ENCODE measurements around the gene CACNA1C. TPM values are rescaled to one million over a fixed set of nuclear protein-coding genes. Genes with fewer than 3 reads are reported as not detected.

Gene CACNA1C
- polyA plus RNA-seq, 1 of the 3 experiments (the other 2 are of a cell fraction) = 1.5 TPM

DNA sequence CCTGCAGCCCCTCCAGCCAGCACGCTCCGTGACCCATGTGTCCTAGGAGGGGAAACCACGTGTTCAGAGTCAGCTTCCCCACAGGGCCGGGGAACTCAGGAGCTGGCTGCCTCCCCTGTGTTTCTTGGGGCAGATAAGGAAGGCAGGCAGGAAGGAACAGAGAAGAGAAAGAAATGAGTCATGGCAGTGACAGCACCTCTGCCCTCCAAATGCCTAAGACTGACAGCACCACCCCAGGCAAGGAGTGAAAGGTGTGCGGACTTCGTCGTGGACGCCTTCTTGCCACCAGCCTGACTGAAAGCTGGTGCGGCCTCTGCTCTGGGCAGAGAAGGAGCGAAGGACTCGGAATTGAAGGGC, 575.0 kb downstream of the CACNA1C start:
- H3K4me2 ChIP-seq = no peak overlapping the region
- H2AFZ ChIP-seq (ENCODE audit: low read depth) = no peak overlapping the region
- TF ChIP-seq TCF12 (IDR thresholded peaks at IDR 0.05) (no peak), RCOR1 (IDR thresholded peaks at IDR 0.05; ENCODE audit: low read length) (no peak), CHD2 (IDR thresholded peaks at IDR 0.05; ENCODE audit: low read length, partially characterized antibody) (no peak), FOXM1 (IDR thresholded peaks at IDR 0.05; ENCODE audit: low read depth) (no peak), GABPA (IDR thresholded peaks at IDR 0.05; ENCODE audit: low read depth) (no peak), SMC3 (IDR thresholded peaks at IDR 0.05; ENCODE audit: low read depth, low read length) (no peak), NRF1 (IDR thresholded peaks at IDR 0.05; ENCODE audit: low read depth, low read length) (no peak), EZH2phosphoT487 (IDR thresholded peaks at IDR 0.05; ENCODE audit: borderline replicate concordance, low read depth) (no peak), YY1 (IDR thresholded peaks at IDR 0.05; ENCODE audit: low read depth) (no peak), MXI1 (IDR thresholded peaks at IDR 0.05; ENCODE audit: low read depth, low read length) (no peak)
- TF ChIP-seq, protein P1, sequence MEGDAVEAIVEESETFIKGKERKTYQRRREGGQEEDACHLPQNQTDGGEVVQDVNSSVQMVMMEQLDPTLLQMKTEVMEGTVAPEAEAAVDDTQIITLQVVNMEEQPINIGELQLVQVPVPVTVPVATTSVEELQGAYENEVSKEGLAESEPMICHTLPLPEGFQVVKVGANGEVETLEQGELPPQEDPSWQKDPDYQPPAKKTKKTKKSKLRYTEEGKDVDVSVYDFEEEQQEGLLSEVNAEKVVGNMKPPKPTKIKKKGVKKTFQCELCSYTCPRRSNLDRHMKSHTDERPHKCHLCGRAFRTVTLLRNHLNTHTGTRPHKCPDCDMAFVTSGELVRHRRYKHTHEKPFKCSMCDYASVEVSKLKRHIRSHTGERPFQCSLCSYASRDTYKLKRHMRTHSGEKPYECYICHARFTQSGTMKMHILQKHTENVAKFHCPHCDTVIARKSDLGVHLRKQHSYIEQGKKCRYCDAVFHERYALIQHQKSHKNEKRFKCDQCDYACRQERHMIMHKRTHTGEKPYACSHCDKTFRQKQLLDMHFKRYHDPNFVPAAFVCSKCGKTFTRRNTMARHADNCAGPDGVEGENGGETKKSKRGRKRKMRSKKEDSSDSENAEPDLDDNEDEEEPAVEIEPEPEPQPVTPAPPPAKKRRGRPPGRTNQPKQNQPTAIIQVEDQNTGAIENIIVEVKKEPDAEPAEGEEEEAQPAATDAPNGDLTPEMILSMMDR (IDR thresholded peaks at IDR 0.05) = no peak
- TF ChIP-seq, protein P2, sequence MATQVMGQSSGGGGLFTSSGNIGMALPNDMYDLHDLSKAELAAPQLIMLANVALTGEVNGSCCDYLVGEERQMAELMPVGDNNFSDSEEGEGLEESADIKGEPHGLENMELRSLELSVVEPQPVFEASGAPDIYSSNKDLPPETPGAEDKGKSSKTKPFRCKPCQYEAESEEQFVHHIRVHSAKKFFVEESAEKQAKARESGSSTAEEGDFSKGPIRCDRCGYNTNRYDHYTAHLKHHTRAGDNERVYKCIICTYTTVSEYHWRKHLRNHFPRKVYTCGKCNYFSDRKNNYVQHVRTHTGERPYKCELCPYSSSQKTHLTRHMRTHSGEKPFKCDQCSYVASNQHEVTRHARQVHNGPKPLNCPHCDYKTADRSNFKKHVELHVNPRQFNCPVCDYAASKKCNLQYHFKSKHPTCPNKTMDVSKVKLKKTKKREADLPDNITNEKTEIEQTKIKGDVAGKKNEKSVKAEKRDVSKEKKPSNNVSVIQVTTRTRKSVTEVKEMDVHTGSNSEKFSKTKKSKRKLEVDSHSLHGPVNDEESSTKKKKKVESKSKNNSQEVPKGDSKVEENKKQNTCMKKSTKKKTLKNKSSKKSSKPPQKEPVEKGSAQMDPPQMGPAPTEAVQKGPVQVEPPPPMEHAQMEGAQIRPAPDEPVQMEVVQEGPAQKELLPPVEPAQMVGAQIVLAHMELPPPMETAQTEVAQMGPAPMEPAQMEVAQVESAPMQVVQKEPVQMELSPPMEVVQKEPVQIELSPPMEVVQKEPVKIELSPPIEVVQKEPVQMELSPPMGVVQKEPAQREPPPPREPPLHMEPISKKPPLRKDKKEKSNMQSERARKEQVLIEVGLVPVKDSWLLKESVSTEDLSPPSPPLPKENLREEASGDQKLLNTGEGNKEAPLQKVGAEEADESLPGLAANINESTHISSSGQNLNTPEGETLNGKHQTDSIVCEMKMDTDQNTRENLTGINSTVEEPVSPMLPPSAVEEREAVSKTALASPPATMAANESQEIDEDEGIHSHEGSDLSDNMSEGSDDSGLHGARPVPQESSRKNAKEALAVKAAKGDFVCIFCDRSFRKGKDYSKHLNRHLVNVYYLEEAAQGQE (IDR thresholded peaks at IDR 0.05; ENCODE audit: low read depth, low read length) = no peak
- no peak overlapping the region for H3K27ac ChIP-seq (ENCODE audit: low read depth in 2 of 2, low read length in 1 of 2)
- no peak overlapping the region for H3K9ac ChIP-seq
- no peaks in the 10 kb centered on the region for H3K79me2 ChIP-seq (ENCODE audit: insufficient read depth)
- H3K36me3 ChIP-seq (replicated peaks in 1 of 2; ENCODE audit: control insufficient read depth in 1 of 2, insufficient read depth in 2 of 2, low read length in 1 of 2) = no peaks in the 10 kb centered on the region
- H3K27me3 ChIP-seq (ENCODE audit: insufficient read depth) = no peaks in the 10 kb centered on the region
- ChIA-PET POLR2A (no interaction called here), CTCF (no interaction called here)
- no peaks in the 10 kb centered on the region for H3K9me3 ChIP-seq
- no peak for DNase-seq
- 83% methylated on average over 11 of the region's 11 CpGs for WGBS (ENCODE audit: low lambda C conversion rate)
- H3F3A ChIP-seq (replicated peaks; ENCODE audit: insufficient read depth) = no peaks in the 10 kb centered on the region
- no peaks in the 10 kb centered on the region for H3K9me2 ChIP-seq
- H3K4me3 ChIP-seq (ENCODE audit: low read depth in 2 of 2, low read length in 1 of 2) = no peak overlapping the region
- no peaks in the 10 kb centered on the region for H4K20me1 ChIP-seq (ENCODE audit: insufficient read depth)
- peaks cover 0 to 8% of the 10 kb centered on the region in 2 experiments; a peak in 1 of 4 replicates for H3K4me1 ChIP-seq (ENCODE audit: control insufficient read depth in 1 of 2, insufficient read depth in 2 of 2, low read depth in 1 of 2, low read length in 1 of 2)

GRCh38 chr12:2628401-2628800, 575.6 kb downstream of the CACNA1C start:
- no peaks in the 10 kb centered on the region for H3F3A ChIP-seq (replicated peaks; ENCODE audit: insufficient read depth)

More at GRCh38 chr12:2628401-2628800, 575.6 kb downstream of the CACNA1C start:
- Histone ChIP-seq H4K20me1 (ENCODE audit: insufficient read depth) (no peaks in the 10 kb centered on the region), H3K9me3 (no peaks in the 10 kb centered on the region), H3K36me3 (replicated peaks in 1 of 2; ENCODE audit: control insufficient read depth in 1 of 2, insufficient read depth in 2 of 2, low read length in 1 of 2) (no peaks in the 10 kb centered on the region), H3K4me1 (ENCODE audit: control insufficient read depth in 1 of 2, insufficient read depth in 2 of 2, low read depth in 1 of 2, low read length in 1 of 2) (peaks cover 0 to 8% of the 10 kb centered on the region in 2 experiments; a peak in 1 of 4 replicates), H3K9me2 (no peaks in the 10 kb centered on the region), H3K4me3 (ENCODE audit: low read depth in 2 of 2, low read length in 1 of 2) (no peak overlapping the region), H3K4me2 (no peak overlapping the region), H2AFZ (ENCODE audit: low read depth) (no peak overlapping the region), H3K9ac (no peak overlapping the region), H3K79me2 (ENCODE audit: insufficient read depth) (no peaks in the 10 kb centered on the region), H3K27ac (ENCODE audit: low read depth in 2 of 2, low read length in 1 of 2) (no peak overlapping the region), H3K27me3 (ENCODE audit: insufficient read depth) (no peaks in the 10 kb centered on the region)
- TF ChIP-seq TEAD4 (IDR thresholded peaks at IDR 0.05; ENCODE audit: borderline replicate concordance, insufficient read depth) (no peak), CHD2 (IDR thresholded peaks at IDR 0.05; ENCODE audit: low read length, partially characterized antibody) (no peak), NFIC (IDR thresholded peaks at IDR 0.05; ENCODE audit: borderline replicate concordance) (no peak), TAF1 (IDR thresholded peaks at IDR 0.05; ENCODE audit: borderline replicate concordance, low read depth, low read length) (no peak), GABPA (IDR thresholded peaks at IDR 0.05; ENCODE audit: low read depth) (no peak), MEF2A (IDR thresholded peaks at IDR 0.05; ENCODE audit: borderline replicate concordance, low read depth) (no peak), YY1 (IDR thresholded peaks at IDR 0.05; ENCODE audit: low read depth) (no peak), PBX3 (IDR thresholded peaks at IDR 0.05) (no peak), SMC3 (IDR thresholded peaks at IDR 0.05; ENCODE audit: low read depth, low read length) (no peak), TCF12 (IDR thresholded peaks at IDR 0.05) (no peak), NRF1 (IDR thresholded peaks at IDR 0.05; ENCODE audit: low read depth, low read length) (no peak)
- TF ChIP-seq, protein P3, sequence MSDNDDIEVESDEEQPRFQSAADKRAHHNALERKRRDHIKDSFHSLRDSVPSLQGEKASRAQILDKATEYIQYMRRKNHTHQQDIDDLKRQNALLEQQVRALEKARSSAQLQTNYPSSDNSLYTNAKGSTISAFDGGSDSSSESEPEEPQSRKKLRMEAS (IDR thresholded peaks at IDR 0.05; ENCODE audit: low read depth) = no peak
- TF ChIP-seq, protein P1 (IDR thresholded peaks at IDR 0.05) = no peak
- WGBS (ENCODE audit: low lambda C conversion rate) = 75% methylated on average over 6 of the region's 6 CpGs
- DNase-seq = no peak
- CTCF ChIA-PET = no interaction called here
- POLR2A ChIA-PET = no interaction called here
